Mesothelial cell of epicardium (in vitro differentiated cells): ENCODE measurements around the gene CYP4F2. TPM values are rescaled to one million over a fixed set of nuclear protein-coding genes. Genes with fewer than 3 reads are reported as not detected.
"Not testable (repeated sequence)": the region's sequence is repeated elsewhere in the genome, so short reads cannot be mapped to it uniquely, and the experiment has no call there.

Experiments used
- DNase-seq, 2 experiments: peaks; one replicate each; pipeline ENCODE4 v3.0.0; 2021; ENCODE audit warnings: low spot score in 2 of 2; ENCODE audit not compliant: unreplicated experiment in 2 of 2
- H3K27ac Mint-ChIP-seq: 2 replicates; pipeline ENCODE4 v1.8.0; 2021; ENCODE audit warnings: mixed read lengths
- H3K27me3 Mint-ChIP-seq: 2 replicates; pipeline ENCODE4 v1.8.0; 2021; ENCODE audit warnings: low read depth, mixed read lengths
- H3K36me3 Mint-ChIP-seq: 2 replicates; pipeline ENCODE4 v1.8.0; 2021; ENCODE audit warnings: mixed read lengths
- H3K4me1 Mint-ChIP-seq: 2 replicates; pipeline ENCODE4 v1.8.0; 2021; ENCODE audit warnings: mixed read lengths
- H3K4me3 Mint-ChIP-seq: 2 replicates; pipeline ENCODE4 v1.8.0; 2021; ENCODE audit warnings: mild to moderate bottlenecking, moderate library complexity, mixed read lengths
- H3K9me3 Mint-ChIP-seq: 2 replicates; pipeline ENCODE4 v1.8.0; 2021; ENCODE audit warnings: mixed read lengths
- total RNA-seq: library from RNA; stranded (reverse); gene quantifications from 3 replicates; pipeline ENCODE4 v1.2.1, GENCODE V29; 2021
- TF ChIP-seq, protein P1 (sequence below): fragments of 200-600 bp; sonication (generic); IDR thresholded peaks from one replicate; pipeline ENCODE4 v1.5.0; 2021; ENCODE audit warnings: antibody characterized with exemption; ENCODE audit not compliant: unreplicated experiment

CYP4F2 gene
- total RNA-seq, 1 donor from 2014 or later: not detected

GRCh38 chr19:15911599-15912235, 13.8 kb upstream of the CYP4F2 start:
- H3K27ac Mint-ChIP-seq: no peak overlapping the region
- H3K9me3 Mint-ChIP-seq: peaks cover 67% of the 10 kb centered on the region
- H3K36me3 Mint-ChIP-seq: peaks cover 1% of the 10 kb centered on the region
- no peak for DNase-seq
- TF ChIP-seq, protein P1, sequence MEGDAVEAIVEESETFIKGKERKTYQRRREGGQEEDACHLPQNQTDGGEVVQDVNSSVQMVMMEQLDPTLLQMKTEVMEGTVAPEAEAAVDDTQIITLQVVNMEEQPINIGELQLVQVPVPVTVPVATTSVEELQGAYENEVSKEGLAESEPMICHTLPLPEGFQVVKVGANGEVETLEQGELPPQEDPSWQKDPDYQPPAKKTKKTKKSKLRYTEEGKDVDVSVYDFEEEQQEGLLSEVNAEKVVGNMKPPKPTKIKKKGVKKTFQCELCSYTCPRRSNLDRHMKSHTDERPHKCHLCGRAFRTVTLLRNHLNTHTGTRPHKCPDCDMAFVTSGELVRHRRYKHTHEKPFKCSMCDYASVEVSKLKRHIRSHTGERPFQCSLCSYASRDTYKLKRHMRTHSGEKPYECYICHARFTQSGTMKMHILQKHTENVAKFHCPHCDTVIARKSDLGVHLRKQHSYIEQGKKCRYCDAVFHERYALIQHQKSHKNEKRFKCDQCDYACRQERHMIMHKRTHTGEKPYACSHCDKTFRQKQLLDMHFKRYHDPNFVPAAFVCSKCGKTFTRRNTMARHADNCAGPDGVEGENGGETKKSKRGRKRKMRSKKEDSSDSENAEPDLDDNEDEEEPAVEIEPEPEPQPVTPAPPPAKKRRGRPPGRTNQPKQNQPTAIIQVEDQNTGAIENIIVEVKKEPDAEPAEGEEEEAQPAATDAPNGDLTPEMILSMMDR: no peak
- no peaks in the 10 kb centered on the region for H3K27me3 Mint-ChIP-seq
- H3K4me3 Mint-ChIP-seq: no peak overlapping the region
- H3K4me1 Mint-ChIP-seq: no peaks in the 10 kb centered on the region

DNA sequence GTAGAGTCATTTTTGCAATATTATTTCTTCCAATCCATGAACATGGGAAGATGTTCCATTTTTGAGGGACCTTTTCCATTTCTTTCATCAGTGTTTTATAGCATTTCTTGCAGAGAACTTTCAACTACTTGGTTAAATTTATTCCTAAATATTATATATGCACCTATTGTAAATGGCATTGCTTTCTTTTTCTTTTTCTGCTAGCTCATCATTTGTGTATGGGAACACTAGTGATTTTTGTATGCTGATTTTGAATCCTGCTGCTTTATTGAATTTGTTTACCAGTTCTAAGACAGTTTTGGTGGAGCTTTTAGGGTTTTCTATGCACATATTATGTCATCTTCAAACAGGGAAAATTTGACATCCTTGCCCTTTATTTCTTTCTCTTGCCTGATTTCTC, 7.2 kb upstream of the CYP4F2 start:
- no peak overlapping the region for H3K27ac Mint-ChIP-seq
- peaks cover 76% of the 10 kb centered on the region for H3K9me3 Mint-ChIP-seq
- TF ChIP-seq, protein P1: no peak
- peaks cover 3% of the 10 kb centered on the region for H3K36me3 Mint-ChIP-seq
- no peaks in the 10 kb centered on the region for H3K27me3 Mint-ChIP-seq
- no peaks in the 10 kb centered on the region for H3K4me1 Mint-ChIP-seq
- H3K4me3 Mint-ChIP-seq: no peak overlapping the region
- no peak for DNase-seq

- H3K36me3 Mint-ChIP-seq, H3K4me3 Mint-ChIP-seq, H3K27me3 Mint-ChIP-seq, H3K4me1 Mint-ChIP-seq, DNase-seq, H3K27ac Mint-ChIP-seq: not testable (repeated sequence)
- peaks cover 68% of the 10 kb centered on the region for H3K9me3 Mint-ChIP-seq
Observed at GRCh38 chr19:15902898-15903297, 5.0 kb upstream of the CYP4F2 start.

DNA sequence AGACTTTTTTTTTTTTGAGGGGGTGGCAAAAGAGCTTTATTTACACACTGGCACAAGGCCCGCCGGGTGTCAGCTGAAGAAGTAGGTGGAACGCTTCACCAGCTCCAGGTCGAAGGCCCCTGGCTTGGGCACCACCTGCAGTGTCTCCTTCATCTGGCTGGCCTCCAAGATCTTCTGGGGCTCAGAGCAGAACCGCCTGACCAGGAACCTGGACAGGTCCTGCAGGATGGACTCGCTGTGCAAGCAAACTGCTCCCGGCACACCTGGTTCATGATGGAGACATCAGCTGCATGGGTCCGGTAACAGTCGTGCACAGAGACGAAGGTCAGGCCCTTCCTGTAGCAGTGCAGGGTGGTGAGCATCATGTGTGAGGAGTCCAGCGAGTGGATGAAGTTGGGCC, 4.4 kb upstream of the CYP4F2 start:
- TF ChIP-seq, protein P1: no peak
- H3K36me3 Mint-ChIP-seq: peaks cover 3% of the 10 kb centered on the region
- H3K9me3 Mint-ChIP-seq: peaks cover 65% of the 10 kb centered on the region
- no peaks in the 10 kb centered on the region for H3K4me1 Mint-ChIP-seq
- H3K27me3 Mint-ChIP-seq: no peaks in the 10 kb centered on the region
- no peak overlapping the region for H3K27ac Mint-ChIP-seq
- DNase-seq: no peak
- H3K4me3 Mint-ChIP-seq: no peak overlapping the region

DNA sequence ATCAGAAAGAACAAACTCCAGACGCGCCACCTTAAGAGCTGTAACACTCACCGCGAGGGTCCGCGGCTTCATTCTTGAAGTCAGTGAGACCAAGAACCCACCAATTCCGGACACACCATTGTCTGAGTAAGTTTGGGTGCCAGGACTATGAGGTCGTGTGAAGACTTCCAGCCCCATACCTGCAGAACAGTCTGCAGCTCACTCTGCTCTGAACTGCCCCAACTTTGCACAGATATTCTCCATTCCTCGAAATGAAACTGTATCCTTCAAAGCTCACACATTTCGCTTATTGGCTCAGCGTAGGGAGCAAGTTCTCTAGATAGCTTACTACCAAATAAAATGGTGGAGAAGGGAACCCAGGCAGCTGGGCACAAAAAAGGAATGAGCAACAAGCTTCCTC, 2.6 kb upstream of the CYP4F2 start:
- Mint-ChIP-seq H3K9me3 (peaks cover 62% of the 10 kb centered on the region), H3K27me3 (no peaks in the 10 kb centered on the region), H3K27ac (no peak overlapping the region), H3K4me3 (no peak overlapping the region), H3K36me3 (peaks cover 3% of the 10 kb centered on the region), H3K4me1 (no peaks in the 10 kb centered on the region)
- TF ChIP-seq, protein P1: no peak
- DNase-seq: no peak

GRCh38 chr19:15900032-15900431, 2.2 kb upstream of the CYP4F2 start:
- not testable (repeated sequence) for H3K36me3 Mint-ChIP-seq, H3K4me3 Mint-ChIP-seq, H3K4me1 Mint-ChIP-seq, H3K27me3 Mint-ChIP-seq, DNase-seq, H3K27ac Mint-ChIP-seq
- H3K9me3 Mint-ChIP-seq: peaks cover 63% of the 10 kb centered on the region

DNA sequence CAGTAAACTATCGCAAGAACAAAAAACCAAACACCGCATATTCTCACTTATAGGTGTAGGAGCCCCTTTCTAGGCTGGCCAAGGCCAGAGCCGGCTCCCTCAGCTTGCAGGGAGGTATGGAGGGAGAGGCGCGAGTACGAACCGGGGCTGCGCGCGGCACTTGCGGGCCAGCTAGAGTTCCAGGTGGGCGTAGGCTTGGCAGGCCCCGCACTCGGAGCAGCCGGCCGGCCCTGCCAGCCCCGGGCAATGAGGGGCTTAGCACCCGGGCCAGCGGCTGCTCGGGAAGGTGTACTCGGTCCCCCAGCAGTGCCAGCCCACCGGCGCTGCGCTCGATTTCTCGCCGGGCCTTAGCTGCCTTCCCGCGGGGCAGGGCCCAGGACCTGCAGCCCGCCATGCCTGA, 1.7 kb upstream of the CYP4F2 start:
- H3K9me3 Mint-ChIP-seq: peaks cover 63% of the 10 kb centered on the region
- DNase-seq, H3K27ac Mint-ChIP-seq, H3K27me3 Mint-ChIP-seq, H3K4me3 Mint-ChIP-seq, H3K4me1 Mint-ChIP-seq, H3K36me3 Mint-ChIP-seq: not testable (repeated sequence)
